Neural crest cell (in vitro differentiated cells): ENCODE data around the gene PPM1L. TPM values are rescaled to one million over a fixed set of nuclear protein-coding genes. Genes with fewer than 3 reads are reported as not detected.

Experiments used
- DNase-seq: peaks from one replicate; pipeline ENCODE4 v3.0.0; 2021; ENCODE audit warnings: low read depth, mixed read lengths, low spot score
- H3K27ac Mint-ChIP-seq: one replicate; pipeline ENCODE4 v1.8.0; 2021; ENCODE audit warnings: mild to moderate bottlenecking, mixed read lengths; ENCODE audit not compliant: unreplicated experiment
- H3K27me3 Mint-ChIP-seq: 2 replicates; pipeline ENCODE4 v1.8.0; 2021; ENCODE audit warnings: low read depth, mild to moderate bottlenecking, mixed read lengths
- H3K36me3 Mint-ChIP-seq: 2 replicates; pipeline ENCODE4 v1.8.0; 2021; ENCODE audit warnings: low read depth, mild to moderate bottlenecking, mixed read lengths
- H3K4me1 Mint-ChIP-seq: 2 replicates; pipeline ENCODE4 v1.8.0; 2021; ENCODE audit warnings: mixed read lengths
- H3K4me3 Mint-ChIP-seq: one replicate; pipeline ENCODE4 v1.8.0; 2021; ENCODE audit warnings: mild to moderate bottlenecking, mixed read lengths
- H3K9me3 Mint-ChIP-seq: 2 replicates; pipeline ENCODE4 v1.8.0; 2021; ENCODE audit warnings: mixed read lengths
- total RNA-seq: library from RNA; stranded (reverse); gene quantifications from 2 replicates; pipeline ENCODE4 v1.2.1, GENCODE V29; 2021
- TF ChIP-seq, protein P1 (sequence below): fragments of 200-600 bp; sonication (generic); conservative IDR thresholded peaks from 2 replicates; pipeline ENCODE4 v1.5.0; 2021; ENCODE audit warnings: antibody characterized with exemption, mild to moderate bottlenecking

The PPM1L gene
- total RNA-seq, 1 donor from 2014 or later, result 34.3 TPM

DNA sequence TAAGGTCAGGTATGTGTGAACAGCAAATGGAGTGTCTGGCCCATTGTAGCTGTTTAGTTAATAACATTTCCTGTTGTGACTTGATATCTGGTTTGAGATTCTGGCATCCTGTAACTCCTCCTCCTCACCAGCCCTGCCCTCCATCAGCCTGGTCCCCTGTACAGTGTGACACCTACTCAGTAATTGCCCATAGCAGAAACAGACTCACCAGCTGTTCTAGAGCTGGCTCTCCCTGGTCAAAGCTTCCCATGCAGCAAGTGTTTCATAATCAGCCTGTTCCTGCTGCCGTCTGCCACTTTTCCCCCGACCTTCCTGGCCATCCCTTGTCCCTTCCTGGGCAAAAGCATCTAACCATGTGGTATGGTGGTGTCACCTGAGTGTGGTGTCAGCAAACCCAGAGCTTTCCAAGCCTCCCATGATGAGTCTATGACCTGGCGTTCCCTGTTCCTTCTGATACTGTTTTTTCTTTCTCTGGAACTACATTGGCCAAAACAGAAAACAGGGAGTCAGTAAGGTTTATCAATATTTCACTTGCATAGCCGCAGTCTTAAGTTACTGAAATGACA is 293.7 kb downstream of the PPM1L start:
- DNase-seq, result no peak
- no peak overlapping the region for H3K4me3 Mint-ChIP-seq
- TF ChIP-seq, protein P1, sequence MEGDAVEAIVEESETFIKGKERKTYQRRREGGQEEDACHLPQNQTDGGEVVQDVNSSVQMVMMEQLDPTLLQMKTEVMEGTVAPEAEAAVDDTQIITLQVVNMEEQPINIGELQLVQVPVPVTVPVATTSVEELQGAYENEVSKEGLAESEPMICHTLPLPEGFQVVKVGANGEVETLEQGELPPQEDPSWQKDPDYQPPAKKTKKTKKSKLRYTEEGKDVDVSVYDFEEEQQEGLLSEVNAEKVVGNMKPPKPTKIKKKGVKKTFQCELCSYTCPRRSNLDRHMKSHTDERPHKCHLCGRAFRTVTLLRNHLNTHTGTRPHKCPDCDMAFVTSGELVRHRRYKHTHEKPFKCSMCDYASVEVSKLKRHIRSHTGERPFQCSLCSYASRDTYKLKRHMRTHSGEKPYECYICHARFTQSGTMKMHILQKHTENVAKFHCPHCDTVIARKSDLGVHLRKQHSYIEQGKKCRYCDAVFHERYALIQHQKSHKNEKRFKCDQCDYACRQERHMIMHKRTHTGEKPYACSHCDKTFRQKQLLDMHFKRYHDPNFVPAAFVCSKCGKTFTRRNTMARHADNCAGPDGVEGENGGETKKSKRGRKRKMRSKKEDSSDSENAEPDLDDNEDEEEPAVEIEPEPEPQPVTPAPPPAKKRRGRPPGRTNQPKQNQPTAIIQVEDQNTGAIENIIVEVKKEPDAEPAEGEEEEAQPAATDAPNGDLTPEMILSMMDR, result no peak
- H3K27me3 Mint-ChIP-seq, result no peaks in the 10 kb centered on the region
- H3K4me1 Mint-ChIP-seq, result no peaks in the 10 kb centered on the region
- H3K9me3 Mint-ChIP-seq, result peaks cover 6% of the 10 kb centered on the region
- peaks cover 12% of the 10 kb centered on the region for H3K36me3 Mint-ChIP-seq
- H3K27ac Mint-ChIP-seq, result no peak overlapping the region

GRCh38 chr3:161050935-161051334 is 294.9 kb downstream of the PPM1L start:
- H3K4me3 Mint-ChIP-seq, result no peak overlapping the region
- H3K27ac Mint-ChIP-seq, result no peak overlapping the region
- TF ChIP-seq, protein P1, result no peak
- H3K9me3 Mint-ChIP-seq, result no peaks in the 10 kb centered on the region
- H3K27me3 Mint-ChIP-seq, result no peaks in the 10 kb centered on the region
- peaks cover 5% of the 10 kb centered on the region for H3K4me1 Mint-ChIP-seq
- H3K36me3 Mint-ChIP-seq, result peaks cover 3% of the 10 kb centered on the region
- DNase-seq, result no peak

GRCh38 chr3:161051856-161052255 is 295.8 kb downstream of the PPM1L start:
- TF ChIP-seq, protein P1, result no peak
- H3K27ac Mint-ChIP-seq, result no peak overlapping the region
- H3K36me3 Mint-ChIP-seq, result peaks cover 3% of the 10 kb centered on the region
- no peak for DNase-seq
- no peak overlapping the region for H3K4me3 Mint-ChIP-seq
- peaks cover 6% of the 10 kb centered on the region for H3K4me1 Mint-ChIP-seq
- H3K9me3 Mint-ChIP-seq, result no peaks in the 10 kb centered on the region
- no peaks in the 10 kb centered on the region for H3K27me3 Mint-ChIP-seq

DNA sequence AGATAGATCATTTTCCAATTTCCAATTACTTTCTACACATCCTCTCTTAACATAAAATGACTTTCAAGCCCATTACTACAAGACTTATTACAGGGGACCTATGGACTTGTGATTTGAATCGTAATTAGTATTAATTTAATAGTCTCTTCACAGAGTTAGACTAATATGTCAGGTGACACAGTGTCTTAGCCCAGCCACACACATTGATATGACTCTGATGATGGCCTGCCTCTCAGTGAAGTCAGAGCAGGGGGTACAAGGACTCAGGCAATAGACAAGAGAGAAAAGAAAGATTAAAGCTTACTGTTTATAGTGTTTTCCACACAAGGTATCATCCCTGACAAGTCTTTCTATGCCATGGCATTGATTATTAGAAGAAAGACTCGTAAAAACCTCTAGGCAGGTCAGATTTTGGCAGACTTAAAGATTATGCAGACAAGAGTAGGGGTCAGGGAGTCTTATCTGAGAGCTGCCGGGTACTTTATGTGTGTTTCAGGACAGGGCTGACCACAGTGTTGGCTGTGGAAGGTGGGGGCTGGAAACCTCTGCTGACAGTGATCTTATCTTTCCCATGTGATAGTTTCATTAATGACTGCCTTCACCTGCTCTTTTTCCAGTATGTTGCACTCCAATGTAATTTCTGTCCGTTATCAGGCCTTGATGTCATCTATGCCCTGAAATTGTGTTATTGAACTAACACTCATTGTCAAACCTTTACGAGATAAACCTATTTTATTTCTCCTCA is 299.0 kb downstream of the PPM1L start:
- Mint-ChIP-seq H3K27ac (no peak overlapping the region), H3K4me3 (no peak overlapping the region), H3K9me3 (no peaks in the 10 kb centered on the region), H3K36me3 (no peaks in the 10 kb centered on the region), H3K27me3 (no peaks in the 10 kb centered on the region), H3K4me1 (peaks cover 6% of the 10 kb centered on the region)
- no peak for DNase-seq
- TF ChIP-seq, protein P1, result no peak

- peaks cover 12% of the 10 kb centered on the region for H3K36me3 Mint-ChIP-seq
- H3K27me3 Mint-ChIP-seq, result no peaks in the 10 kb centered on the region
- no peak overlapping the region for H3K4me3 Mint-ChIP-seq
- H3K27ac Mint-ChIP-seq, result no peak overlapping the region
- TF ChIP-seq, protein P1, result no peak
- no peaks in the 10 kb centered on the region for H3K9me3 Mint-ChIP-seq
- no peaks in the 10 kb centered on the region for H3K4me1 Mint-ChIP-seq
- DNase-seq, result no peak
Measured at GRCh38 chr3:161064413-161064812, 308.4 kb downstream of the PPM1L start.
